H7 (cell line): ENCODE results near the gene ITIH3. TPM values are rescaled to one million over a fixed set of nuclear protein-coding genes. Genes with fewer than 3 reads are reported as not detected.

Experiments
- DNase-seq: peaks from one replicate; pipeline ENCODE4 v3.0.0; 2012
- H3K27me3 ChIP-seq: 2 replicates; pipeline ENCODE4 v1.6.0; 2011; ENCODE audit warnings: mild to moderate bottlenecking, low read length; ENCODE audit not compliant: control insufficient read depth, insufficient read depth
- H3K36me3 ChIP-seq: replicated peaks from 2 replicates; pipeline ENCODE4 v1.5.1; 2011; ENCODE audit warnings: low read length; ENCODE audit not compliant: control insufficient read depth, insufficient read depth
- H3K4me3 ChIP-seq: 2 replicates; pipeline ENCODE4 v1.5.1; 2011; ENCODE audit warnings: low read depth, mild to moderate bottlenecking, control low read depth, low read length, moderate library complexity; ENCODE audit not compliant: insufficient read depth
- total RNA-seq: library from RNA; depleted of rRNA; stranded (reverse); fragments of >200 nt; shearing (Covaris generic); gene quantifications from 2 replicates; pipeline ENCODE4 v1.2.3, GENCODE V29; 2014

The ITIH3 gene
- total RNA-seq, 1 experiment from 2014 or later = not detected

DNA sequence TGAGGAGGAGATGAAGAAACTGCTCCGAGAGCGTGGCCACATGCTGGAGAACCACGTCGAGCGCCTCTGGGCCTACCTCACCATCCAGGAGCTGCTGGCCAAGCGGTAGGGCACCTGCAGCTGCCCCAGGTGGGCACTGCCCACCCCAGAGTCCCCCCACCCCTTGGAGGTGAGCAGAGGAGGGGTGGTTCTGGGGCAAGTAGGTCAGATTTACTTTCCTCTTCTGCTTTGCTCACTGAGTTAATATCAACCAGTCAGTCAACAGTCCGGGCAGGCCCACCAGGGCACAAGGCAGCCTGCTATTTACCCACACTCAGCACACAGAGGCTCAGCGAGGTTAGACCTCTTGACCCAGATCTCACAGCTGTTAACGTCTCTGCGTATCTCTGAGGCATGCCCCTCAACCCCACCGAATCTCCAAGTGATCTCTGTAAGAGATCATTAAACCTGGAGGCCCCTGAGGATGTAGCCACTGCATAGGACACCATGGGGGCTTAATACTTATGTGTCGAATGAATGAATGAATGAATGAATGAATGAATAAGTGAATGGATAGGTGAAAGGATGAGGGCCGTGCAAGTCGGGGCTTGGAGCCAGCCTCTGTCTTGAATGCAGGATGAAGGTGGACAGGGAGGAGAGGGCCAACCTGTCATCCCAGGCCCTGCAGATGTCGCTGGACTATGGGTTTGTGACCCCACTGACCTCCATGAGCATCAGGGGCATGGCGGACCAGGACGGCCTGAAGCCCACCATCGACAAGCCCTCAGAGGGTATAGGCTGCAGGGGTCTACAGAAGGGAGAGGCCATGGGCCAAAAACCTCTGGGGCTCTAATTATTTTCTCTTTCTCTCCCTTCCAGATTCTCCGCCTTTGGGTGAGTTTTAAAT is 8.0 kb upstream of the ITIH3 start:
- no peaks in the 10 kb centered on the region for H3K27me3 ChIP-seq
- H3K36me3 ChIP-seq = no peaks in the 10 kb centered on the region
- no peak for DNase-seq
- no peak overlapping the region for H3K4me3 ChIP-seq

DNA sequence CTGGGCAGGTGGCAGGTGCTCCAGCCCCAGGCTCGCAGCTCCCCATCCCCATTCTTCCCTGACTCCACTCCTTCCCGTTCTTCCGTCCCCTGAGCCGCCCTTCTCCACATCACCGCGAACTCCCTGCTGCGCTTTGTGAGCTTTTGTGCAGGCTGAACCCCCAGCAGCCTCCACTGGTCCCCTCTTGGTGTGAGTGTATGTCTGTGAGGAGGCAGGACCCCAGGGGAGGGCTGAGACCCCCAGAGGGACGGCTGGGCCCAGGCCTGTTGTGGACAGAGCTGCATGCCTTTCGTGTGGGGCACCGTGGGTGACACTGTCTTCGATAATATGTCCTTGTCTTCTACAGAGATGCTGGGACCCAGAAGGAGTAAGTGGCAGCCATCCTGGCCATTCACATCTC is 7.3 kb upstream of the ITIH3 start:
- no peak overlapping the region for H3K4me3 ChIP-seq
- peak; percentile 38 for DNase-seq
- H3K27me3 ChIP-seq = no peaks in the 10 kb centered on the region
- no peaks in the 10 kb centered on the region for H3K36me3 ChIP-seq

DNA sequence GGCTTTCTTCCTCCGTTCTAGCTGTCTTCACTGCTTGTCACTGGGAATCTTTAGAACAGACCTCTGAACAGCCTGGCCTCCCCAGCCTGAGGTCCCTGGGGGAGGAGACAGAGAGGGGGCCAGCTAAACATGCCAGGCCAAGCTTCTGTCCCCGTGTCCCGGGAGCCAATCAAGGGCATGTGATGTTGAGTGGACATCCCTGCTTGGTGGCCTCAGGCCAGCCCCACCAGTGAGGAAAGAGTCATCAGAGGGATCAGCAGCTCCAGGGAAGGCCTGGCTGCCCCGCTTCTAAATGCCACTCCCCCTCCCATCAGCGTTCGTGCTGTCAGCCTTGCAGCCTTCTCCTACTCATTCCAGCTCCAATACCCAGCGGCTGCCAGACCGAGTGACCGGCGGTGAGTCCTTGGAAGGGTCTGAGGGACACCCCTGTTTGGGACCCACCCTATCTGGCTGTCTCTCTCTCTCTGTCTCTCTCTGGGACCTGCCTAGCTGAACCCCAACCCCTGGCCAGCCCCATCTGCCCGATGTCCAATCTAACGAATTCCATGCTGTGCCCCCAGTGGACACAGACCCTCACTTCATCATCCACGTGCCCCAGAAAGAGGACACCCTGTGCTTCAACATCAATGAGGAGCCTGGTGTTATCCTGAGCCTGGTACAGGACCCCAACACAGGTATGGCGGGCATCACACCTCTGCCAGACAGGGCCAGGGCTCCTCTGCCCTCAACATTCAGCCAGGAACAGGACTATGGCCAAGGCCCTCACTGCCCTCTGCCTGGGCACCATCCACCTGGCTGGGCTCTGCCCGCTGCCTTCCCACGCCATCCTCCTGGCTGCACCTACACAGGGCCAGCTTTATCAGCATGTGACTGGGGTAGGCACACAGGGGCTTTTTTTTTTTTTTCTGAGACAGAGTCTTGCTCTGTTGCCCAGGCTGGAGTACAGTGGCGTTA is 6.6 kb upstream of the ITIH3 start:
- peak; percentile 65 for DNase-seq
- no peaks in the 10 kb centered on the region for H3K27me3 ChIP-seq
- H3K4me3 ChIP-seq = no peak overlapping the region
- H3K36me3 ChIP-seq = no peaks in the 10 kb centered on the region

DNA sequence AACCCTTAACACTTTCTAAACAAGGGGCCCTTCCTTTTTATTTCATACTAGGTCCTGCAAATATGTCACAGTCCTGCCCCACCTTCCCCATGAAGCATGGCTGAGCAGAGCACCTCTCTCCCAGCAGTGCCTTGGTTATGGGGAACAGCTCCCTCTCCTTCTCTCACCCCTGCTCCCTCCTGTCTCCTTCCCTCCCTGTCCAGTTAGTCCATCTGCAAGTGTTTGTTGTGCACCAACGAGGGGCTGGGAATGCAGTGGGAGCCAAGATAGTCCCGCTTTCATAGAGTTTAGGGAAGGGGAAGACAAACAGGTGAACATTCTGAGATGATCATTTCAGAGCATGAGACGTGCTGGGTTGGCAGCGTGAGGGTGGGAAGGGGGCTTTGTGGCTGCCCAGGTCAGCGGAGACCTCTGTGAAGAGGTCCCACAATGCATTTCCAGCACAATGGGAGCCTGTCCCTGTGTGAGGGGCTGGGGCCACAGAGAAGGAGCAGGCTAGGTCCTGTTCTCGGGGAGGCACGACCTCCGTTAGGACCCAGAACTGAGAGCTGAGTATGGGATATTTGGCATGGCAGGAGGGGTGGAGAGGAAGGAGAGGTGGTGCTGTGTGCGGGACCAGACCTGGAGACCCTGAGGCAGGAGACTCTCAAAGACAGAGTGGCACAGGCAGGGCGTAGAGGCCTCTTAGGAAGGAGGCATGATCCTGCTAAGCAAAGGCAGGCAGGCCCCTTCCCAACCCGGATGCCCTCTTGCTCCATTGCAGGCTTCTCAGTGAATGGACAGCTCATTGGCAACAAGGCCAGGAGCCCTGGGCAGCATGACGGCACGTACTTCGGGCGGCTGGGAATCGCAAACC is 5.5 kb upstream of the ITIH3 start:
- Histone ChIP-seq H3K27me3 (no peaks in the 10 kb centered on the region), H3K36me3 (no peaks in the 10 kb centered on the region), H3K4me3 (no peak overlapping the region)
- no peak for DNase-seq

DNA sequence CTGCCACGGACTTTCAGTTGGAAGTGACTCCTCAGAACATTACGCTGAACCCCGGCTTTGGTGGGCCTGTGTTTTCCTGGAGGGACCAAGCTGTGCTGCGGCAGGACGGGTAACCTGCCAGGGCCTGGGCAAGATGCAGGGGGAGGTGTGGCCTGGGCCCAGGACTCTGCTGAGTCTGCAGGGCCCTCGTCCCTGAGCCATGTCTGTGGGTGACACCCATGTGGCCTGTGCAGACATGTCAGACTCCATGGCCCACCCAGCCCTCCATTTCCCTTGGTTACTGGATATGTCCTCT is 4.9 kb upstream of the ITIH3 start:
- DNase-seq = no peak
- Histone ChIP-seq H3K36me3 (no peaks in the 10 kb centered on the region), H3K27me3 (no peaks in the 10 kb centered on the region), H3K4me3 (no peak overlapping the region)

DNA sequence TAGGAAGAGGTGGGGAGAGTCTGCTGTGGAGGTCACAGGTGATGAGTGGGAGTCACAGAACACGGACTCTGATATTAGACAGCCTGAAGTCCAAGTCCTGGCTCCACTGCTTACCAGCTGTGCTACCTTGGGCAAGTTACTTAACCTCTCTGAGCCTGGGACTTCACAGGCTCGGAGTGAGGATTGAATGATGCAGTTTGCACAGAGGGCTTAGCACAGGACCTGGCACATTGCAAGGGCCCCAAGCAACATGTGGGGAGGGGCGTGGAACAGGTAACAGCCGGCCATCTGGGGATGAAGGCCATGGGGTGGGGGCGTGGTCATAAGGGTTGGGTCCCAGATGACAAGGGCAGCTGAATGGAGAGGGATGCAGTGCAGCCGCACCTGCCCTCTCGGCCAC is 4.3 kb upstream of the ITIH3 start:
- no peaks in the 10 kb centered on the region for H3K27me3 ChIP-seq
- H3K36me3 ChIP-seq = no peaks in the 10 kb centered on the region
- no peak overlapping the region for H3K4me3 ChIP-seq
- DNase-seq = peak; percentile 34

DNA sequence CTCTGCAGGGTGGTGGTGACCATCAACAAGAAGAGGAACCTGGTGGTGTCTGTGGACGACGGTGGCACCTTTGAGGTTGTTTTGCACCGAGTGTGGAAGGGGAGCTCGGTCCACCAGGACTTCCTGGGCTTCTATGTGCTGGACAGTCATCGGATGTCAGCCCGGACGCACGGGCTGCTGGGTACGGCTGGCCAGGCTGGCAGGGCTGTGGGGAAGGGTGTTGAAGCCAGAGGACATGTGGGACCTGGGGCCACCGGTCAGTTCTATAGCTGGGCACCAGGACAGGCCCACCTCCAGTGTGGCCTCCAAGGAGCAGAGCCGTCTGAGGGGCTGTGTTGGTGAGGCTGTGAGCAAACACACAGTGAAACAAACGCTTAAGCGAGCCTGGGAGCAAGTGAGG is 3.9 kb upstream of the ITIH3 start:
- H3K4me3 ChIP-seq = no peak overlapping the region
- H3K27me3 ChIP-seq = no peaks in the 10 kb centered on the region
- H3K36me3 ChIP-seq = no peaks in the 10 kb centered on the region
- DNase-seq = no peak

DNA sequence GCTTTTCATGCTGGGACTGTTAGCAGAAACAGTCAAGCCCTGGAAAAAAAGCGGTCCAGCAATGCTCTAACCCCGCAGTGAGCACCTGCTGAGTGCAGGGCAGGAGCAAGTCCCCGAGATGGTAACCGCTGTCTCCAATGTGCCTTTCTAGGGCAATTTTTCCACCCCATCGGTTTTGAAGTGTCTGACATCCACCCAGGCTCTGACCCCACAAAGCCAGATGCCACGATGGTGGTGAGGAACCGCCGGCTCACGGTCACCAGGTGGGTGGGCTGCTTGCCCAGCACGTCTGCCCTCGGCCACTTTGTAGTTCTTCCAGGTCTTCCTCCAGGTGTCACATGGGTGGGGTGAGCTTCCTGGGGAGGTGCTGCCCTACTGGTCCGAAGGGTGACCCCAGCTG is 3.2 kb upstream of the ITIH3 start:
- Histone ChIP-seq H3K27me3 (no peaks in the 10 kb centered on the region), H3K4me3 (no peak overlapping the region)

DNA sequence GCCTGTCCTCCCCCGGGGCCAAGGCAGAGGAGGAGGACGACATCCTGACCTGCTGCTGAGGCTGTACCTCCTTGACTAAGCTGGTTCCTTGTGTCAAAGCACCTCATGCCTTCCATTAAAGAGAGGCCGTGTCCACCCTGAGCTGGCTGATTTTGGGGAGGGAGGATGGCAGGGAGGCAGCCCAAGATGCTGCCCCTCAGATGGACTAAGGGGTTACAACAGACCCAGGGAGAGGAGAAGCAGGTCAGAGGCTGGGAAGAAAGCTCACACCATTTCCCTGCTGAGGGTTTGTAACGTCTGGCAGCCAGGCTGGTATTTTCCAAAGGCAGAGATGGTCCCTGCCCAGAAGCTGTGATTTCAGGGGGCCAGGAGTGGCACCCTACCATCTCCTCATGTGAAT is 2.7 kb upstream of the ITIH3 start:
- DNase-seq = no peak
- Histone ChIP-seq H3K36me3 (no peaks in the 10 kb centered on the region), H3K4me3 (no peak overlapping the region), H3K27me3 (no peaks in the 10 kb centered on the region)

More for the DNA sequence above, 3.2 kb upstream of the ITIH3 start:
- no peak for DNase-seq
- no peaks in the 10 kb centered on the region for H3K36me3 ChIP-seq

DNA sequence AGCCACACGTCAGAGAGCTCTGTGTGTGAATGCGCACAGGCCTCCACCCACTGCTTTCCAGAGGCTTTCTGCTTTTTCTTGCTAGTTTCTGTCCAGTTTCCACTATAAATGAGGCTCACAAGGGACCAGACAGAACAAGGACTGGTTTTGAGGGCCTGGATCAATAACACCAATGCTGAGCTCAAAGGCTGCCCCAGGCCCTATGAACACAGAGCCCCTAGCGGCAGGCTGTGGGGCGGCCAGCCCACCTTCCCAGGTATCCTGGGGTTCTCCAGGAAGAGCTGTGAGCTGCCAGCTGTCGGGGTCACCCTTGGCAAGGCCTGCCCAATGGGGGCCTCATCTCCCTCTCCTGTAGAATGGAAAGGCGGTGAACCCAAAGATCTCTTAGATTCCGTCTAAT is 2.2 kb upstream of the ITIH3 start:
- DNase-seq = peak; percentile 91
- H3K4me3 ChIP-seq = no peak overlapping the region
- no peaks in the 10 kb centered on the region for H3K27me3 ChIP-seq

DNA sequence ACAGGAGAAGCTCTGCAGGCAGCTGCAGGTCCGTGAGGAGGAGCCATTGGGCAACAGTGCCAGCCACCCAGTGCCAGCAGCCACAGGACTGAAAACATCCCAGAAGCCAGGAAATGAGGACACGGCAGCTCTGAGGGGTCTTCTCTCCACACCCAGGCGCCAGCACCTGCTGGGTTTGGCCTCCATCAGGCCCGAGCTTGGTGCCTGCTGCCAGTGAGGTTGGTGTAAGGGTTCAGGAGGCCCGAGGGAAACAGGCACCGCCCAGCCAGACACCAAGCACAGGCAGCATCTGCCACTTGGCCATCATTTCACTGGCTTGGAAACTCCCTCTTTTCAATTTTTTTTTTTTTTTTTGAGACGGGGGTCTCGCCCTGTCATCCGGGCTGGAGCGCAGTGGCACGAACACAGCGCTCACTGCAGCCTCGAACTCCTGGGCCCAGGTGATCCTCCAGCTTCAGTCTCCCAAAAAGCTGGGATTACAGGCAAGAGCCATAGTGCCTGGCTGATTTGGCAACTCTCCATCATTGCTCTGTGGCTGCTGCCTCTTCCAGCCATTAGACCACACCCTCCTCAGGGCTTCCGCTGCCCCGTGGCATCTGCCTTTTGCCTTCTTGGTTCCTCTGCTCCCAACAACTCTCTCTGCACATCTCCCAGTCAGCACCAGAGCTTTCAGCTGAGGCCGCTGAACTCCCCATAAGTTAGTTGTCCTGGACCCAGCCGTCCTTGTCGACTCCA is 1.5 kb upstream of the ITIH3 start:
- DNase-seq = no peak
- Histone ChIP-seq H3K27me3 (no peaks in the 10 kb centered on the region), H3K4me3 (no peak overlapping the region), H3K36me3 (no peaks in the 10 kb centered on the region)

More for the DNA sequence above, 2.2 kb upstream of the ITIH3 start:
- H3K36me3 ChIP-seq = no peaks in the 10 kb centered on the region

DNA sequence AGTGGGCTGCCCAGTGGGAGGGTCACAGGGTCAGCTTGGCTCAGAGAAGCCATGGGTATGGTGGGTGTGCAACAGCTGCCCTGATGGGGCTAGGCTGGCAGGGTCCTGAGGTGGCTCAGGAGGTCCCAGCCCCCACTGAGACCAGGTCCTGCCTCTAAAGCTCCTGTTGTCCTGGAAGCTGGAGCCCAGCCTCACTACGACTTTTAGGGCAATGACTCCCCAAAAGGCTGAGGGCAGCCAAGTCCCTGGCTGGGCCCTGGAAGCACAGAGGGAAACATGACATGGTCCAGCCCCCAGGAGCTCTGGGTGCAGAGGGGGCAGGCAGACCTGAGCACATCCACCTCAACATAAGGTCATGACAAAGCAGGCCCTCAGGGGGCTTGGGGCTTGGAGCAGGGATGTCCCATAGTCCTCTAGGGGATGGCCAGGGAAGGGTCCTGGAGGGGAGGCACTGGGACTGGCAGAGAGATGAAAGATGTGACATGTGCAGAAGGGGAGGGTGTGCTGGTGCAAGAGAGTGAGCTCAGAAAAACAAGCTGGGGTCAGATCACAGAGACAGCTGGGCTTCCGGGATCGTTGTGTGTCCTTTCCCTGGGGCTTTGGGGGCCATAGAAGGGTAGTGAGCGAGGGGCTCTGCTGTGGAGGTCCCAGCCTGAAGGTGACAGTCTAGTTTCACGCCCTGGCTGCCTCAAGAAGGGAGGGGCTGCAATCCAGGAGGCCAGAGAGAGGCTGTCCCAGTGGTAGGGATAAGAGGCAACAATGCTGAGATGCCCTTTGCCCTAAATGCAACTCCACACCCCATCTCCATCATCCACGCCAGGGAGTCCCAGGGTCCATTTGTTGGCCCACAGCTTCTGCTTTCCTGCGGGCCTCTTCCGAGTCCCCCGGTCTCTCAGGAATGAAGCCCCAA is 639 bp upstream of the ITIH3 start:
- DNase-seq = no peak
- no peak overlapping the region for H3K4me3 ChIP-seq
- H3K36me3 ChIP-seq = no peaks in the 10 kb centered on the region
- H3K27me3 ChIP-seq = no peaks in the 10 kb centered on the region

DNA sequence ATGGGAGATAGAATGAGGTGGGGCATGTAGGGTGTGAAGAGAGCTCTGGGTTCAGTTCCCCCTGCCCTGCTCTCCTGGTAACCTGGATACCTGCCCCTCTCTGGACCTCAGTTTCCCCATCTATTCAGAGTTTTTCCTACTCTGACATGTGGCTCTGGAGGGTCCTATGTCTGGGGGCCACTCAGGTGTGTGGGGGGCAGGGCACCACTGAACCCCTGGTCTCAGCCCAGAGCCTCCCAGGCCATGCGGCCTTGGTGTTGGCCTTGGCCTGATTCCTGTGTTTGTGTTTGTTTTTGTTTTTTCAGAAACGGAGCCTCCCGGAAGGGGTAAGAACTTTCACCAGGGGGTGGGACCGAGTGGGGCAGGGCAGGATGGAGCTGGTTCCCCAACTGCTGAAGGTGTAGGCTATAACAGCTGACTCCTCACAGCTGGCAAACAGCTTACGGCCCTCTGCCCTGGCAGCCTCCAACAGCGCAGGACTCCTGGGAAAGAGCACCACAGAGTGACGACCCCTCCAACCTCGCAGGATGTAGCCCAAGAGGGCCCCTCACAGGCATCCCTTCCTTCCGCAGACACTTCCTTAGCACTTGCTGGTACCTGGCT is 803 bp downstream of the ITIH3 start:
- no peaks in the 10 kb centered on the region for H3K36me3 ChIP-seq
- no peak for DNase-seq
- no peak overlapping the region for H3K4me3 ChIP-seq
- no peaks in the 10 kb centered on the region for H3K27me3 ChIP-seq
